ENCODE measurements around the gene CRHR2. TPM values are rescaled to one million over a fixed set of nuclear protein-coding genes. Genes with fewer than 3 reads are reported as not detected.

The CRHR2 gene
- polyA plus RNA-seq, 1 donor from 2014 or later, result 0.15 TPM

- Histone ChIP-seq H3K9me2 (ENCODE audit: insufficient read depth, low read length) (no peaks in the 10 kb centered on the region), H3K9me3 (ENCODE audit: low read length) (no peaks in the 10 kb centered on the region), H3K4me2 (ENCODE audit: low read length) (no peak overlapping the region), H3K36me3 (ENCODE audit: insufficient read depth, low read length) (no peaks in the 10 kb centered on the region), H3F3A (ENCODE audit: insufficient read depth, low read length, poor library complexity, severe bottlenecking) (no peaks in the 10 kb centered on the region), H3K27me3 (ENCODE audit: insufficient read depth, low read depth, low read length) (no peaks in the 10 kb centered on the region), H3K27ac (ENCODE audit: low read length) (no peak overlapping the region), H3K79me2 (replicated peaks; ENCODE audit: insufficient read depth, low read length) (no peaks in the 10 kb centered on the region), H4K20me1 (ENCODE audit: insufficient read depth) (no peaks in the 10 kb centered on the region), H3K9ac (ENCODE audit: low read length) (no peak overlapping the region), H2AFZ (ENCODE audit: low read depth, low read length) (no peak overlapping the region), H3K4me3 (ENCODE audit: low read length) (no peak overlapping the region)
- TF ChIP-seq REST (IDR thresholded peaks at IDR 0.05; ENCODE audit: borderline replicate concordance), result no peak
- no peak for TF ChIP-seq MXI1 (conservative IDR thresholded peaks at IDR 0.05; ENCODE audit: poor library complexity, severe bottlenecking)
- TF ChIP-seq TAF1 (IDR thresholded peaks at IDR 0.05; ENCODE audit: low read depth), result no peak
- TF ChIP-seq CTCF (IDR thresholded peaks at IDR 0.05; ENCODE audit: poor library complexity, severe bottlenecking), result no peak
- no peak for TF ChIP-seq RAD21 (conservative IDR thresholded peaks at IDR 0.05)
- TF ChIP-seq POLR2AphosphoS5 (IDR thresholded peaks at IDR 0.05), result no peak
- TF ChIP-seq EZH2 (IDR thresholded peaks at IDR 0.05; ENCODE audit: borderline replicate concordance, insufficient read depth, low read length, poor library complexity, severe bottlenecking), result no peak
- no peak for TF ChIP-seq SMC3 (conservative IDR thresholded peaks at IDR 0.05; ENCODE audit: poor library complexity)
- TF ChIP-seq EP300 (conservative IDR thresholded peaks at IDR 0.05; ENCODE audit: poor library complexity, severe bottlenecking), result no peak
These were observed 21.5 kb upstream of the CRHR2 start for GRCh38 chr7:30703756-30704155.

- Histone ChIP-seq H3K79me2 (replicated peaks; ENCODE audit: insufficient read depth, low read length) (no peaks in the 10 kb centered on the region), H4K20me1 (ENCODE audit: insufficient read depth) (no peaks in the 10 kb centered on the region), H3K27me3 (ENCODE audit: insufficient read depth, low read depth, low read length) (no peaks in the 10 kb centered on the region), H3K4me3 (ENCODE audit: low read length) (no peak overlapping the region), H3K4me2 (ENCODE audit: low read length) (no peak overlapping the region), H3K9me3 (ENCODE audit: low read length) (no peaks in the 10 kb centered on the region), H3K9me2 (ENCODE audit: insufficient read depth, low read length) (no peaks in the 10 kb centered on the region), H3K27ac (ENCODE audit: low read length) (no peak overlapping the region), H2AFZ (ENCODE audit: low read depth, low read length) (no peak overlapping the region), H3K9ac (ENCODE audit: low read length) (no peak overlapping the region), H3K36me3 (ENCODE audit: insufficient read depth, low read length) (no peaks in the 10 kb centered on the region), H3F3A (ENCODE audit: insufficient read depth, low read length, poor library complexity, severe bottlenecking) (no peaks in the 10 kb centered on the region)
- TF ChIP-seq RAD21 (conservative IDR thresholded peaks at IDR 0.05) (no peak), EZH2 (IDR thresholded peaks at IDR 0.05; ENCODE audit: borderline replicate concordance, insufficient read depth, low read length, poor library complexity, severe bottlenecking) (no peak), CTCF (IDR thresholded peaks at IDR 0.05; ENCODE audit: poor library complexity, severe bottlenecking) (no peak), EP300 (conservative IDR thresholded peaks at IDR 0.05; ENCODE audit: poor library complexity, severe bottlenecking) (no peak), MXI1 (conservative IDR thresholded peaks at IDR 0.05; ENCODE audit: poor library complexity, severe bottlenecking) (no peak)
These were observed 19.9 kb upstream of the CRHR2 start for GRCh38 chr7:30702200-30702599.

Measured in neural cell (in vitro differentiated cells).